Kidney epithelial cell (primary cell): ENCODE data around the gene CPNE2. TPM values are rescaled to one million over a fixed set of nuclear protein-coding genes. Genes with fewer than 3 reads are reported as not detected.

ENCODE experiments used
- DNase-seq: peaks from one replicate; pipeline ENCODE4 v3.0.0-alpha.2; 2010; ENCODE audit warnings: low read depth
- H3K27me3 ChIP-seq: 2 replicates; pipeline ENCODE4 v1.6.0; 2011; ENCODE audit warnings: low read length; ENCODE audit not compliant: control insufficient read depth, insufficient read depth
- H3K36me3 ChIP-seq: 2 replicates; pipeline ENCODE4 v1.5.1; 2011; ENCODE audit warnings: low read length; ENCODE audit not compliant: control insufficient read depth, insufficient read depth
- H3K4me3 ChIP-seq: 2 replicates; pipeline ENCODE4 v1.5.1; 2011; ENCODE audit warnings: low read depth, mild to moderate bottlenecking, control low read depth, low read length
- total RNA-seq: library from RNA; depleted of rRNA; stranded (reverse); fragments of >200 nt; gene quantifications from 2 replicates; pipeline ENCODE4 v1.2.3, GENCODE V29; 2015
- TF ChIP-seq, protein P1 (sequence below): IDR thresholded peaks from 2 replicates; pipeline ENCODE4 v1.5.1; 2011; ENCODE audit warnings: mild to moderate bottlenecking, moderate library complexity, low read length, control low read depth, inconsistent platforms; ENCODE audit not compliant: insufficient read depth, poor library complexity, severe bottlenecking

Gene CPNE2
- 23.4 and 24.3 TPM in 2 replicates for total RNA-seq

- DNase-seq: no peak
- Histone ChIP-seq H3K27me3 (no peaks in the 10 kb centered on the region), H3K36me3 (no peaks in the 10 kb centered on the region), H3K4me3 (peak within 1 kb of the TSS; percentile 75)
- TF ChIP-seq, protein P1, sequence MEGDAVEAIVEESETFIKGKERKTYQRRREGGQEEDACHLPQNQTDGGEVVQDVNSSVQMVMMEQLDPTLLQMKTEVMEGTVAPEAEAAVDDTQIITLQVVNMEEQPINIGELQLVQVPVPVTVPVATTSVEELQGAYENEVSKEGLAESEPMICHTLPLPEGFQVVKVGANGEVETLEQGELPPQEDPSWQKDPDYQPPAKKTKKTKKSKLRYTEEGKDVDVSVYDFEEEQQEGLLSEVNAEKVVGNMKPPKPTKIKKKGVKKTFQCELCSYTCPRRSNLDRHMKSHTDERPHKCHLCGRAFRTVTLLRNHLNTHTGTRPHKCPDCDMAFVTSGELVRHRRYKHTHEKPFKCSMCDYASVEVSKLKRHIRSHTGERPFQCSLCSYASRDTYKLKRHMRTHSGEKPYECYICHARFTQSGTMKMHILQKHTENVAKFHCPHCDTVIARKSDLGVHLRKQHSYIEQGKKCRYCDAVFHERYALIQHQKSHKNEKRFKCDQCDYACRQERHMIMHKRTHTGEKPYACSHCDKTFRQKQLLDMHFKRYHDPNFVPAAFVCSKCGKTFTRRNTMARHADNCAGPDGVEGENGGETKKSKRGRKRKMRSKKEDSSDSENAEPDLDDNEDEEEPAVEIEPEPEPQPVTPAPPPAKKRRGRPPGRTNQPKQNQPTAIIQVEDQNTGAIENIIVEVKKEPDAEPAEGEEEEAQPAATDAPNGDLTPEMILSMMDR: no peak
Observed at GRCh38 chr16:57091975-57092785, at the start of gene CPNE2. TSS of gene CPNE2 (plus strand) at chr16:57092583. CDS start at chr16:57110743, 18,160 bp downstream.

DNA sequence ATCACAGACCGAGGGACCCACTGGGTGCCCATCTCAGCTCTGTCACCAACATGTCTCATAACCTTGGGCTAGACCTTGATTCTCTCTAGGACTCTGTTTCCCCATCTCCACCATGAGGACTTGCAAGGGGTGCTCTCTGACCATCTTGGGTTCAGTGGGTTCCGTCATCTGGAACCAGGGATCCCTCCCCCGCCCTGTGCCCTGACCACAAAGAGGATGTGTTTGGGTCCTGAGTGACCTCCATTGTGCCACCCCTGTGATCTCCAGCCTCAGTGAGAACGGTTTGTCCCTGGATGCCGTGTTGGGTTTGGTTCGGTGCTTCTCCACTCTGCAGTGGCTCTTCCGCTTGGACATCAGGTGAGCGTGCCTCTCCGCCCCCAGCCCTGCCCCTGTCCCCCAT is 49.1 kb upstream of the CPNE2 start:
- H3K4me3 ChIP-seq: no peak overlapping the region
- TF ChIP-seq, protein P1: no peak
- DNase-seq: no peak
- no peaks in the 10 kb centered on the region for H3K27me3 ChIP-seq
- no peaks in the 10 kb centered on the region for H3K36me3 ChIP-seq

DNA sequence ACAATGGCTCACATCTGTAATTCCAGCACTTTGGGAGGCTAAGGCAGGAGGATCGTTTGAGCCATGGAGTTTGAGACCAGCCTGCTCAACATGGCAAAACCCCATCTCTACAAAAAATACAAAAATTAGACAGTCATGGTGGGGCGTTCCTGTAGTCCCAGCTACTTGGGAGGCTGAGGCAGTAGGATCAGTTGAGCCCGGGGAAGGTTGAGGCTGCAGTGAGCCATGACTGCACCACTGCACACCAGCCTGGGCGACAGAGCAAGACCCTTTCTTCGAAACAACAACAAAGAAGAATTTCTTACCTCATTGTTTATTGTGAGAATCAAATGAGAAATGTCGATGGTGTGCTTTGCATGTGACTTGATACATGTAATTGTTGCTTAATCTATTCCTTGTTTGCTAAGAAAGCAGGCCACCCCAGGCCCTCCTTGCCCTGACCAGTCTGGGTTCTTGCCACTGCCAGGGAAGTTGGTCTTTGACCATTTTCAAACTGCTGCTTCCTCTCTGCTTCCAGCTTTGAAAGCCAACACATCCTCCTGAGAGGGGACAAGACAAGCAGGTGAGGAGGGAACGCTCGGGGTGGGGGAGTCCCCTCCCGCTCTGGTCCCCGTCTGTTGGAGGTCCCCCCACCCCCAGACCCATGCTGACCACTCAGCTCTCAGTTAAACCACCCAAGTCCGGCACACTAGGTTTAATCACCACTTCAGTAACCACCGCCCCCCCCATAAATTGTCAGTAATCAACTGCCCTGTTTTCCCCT is 47.3 kb upstream of the CPNE2 start:
- TF ChIP-seq, protein P1: no peak
- no peaks in the 10 kb centered on the region for H3K36me3 ChIP-seq
- DNase-seq: no peak
- no peaks in the 10 kb centered on the region for H3K27me3 ChIP-seq
- H3K4me3 ChIP-seq: no peak overlapping the region

GRCh38 chr16:57045694-57046381 is 46.5 kb upstream of the CPNE2 start:
- TF ChIP-seq, protein P1: peak; percentile 87
- Histone ChIP-seq H3K36me3 (no peaks in the 10 kb centered on the region), H3K4me3 (no peak overlapping the region), H3K27me3 (no peaks in the 10 kb centered on the region)
- DNase-seq: no peak

- TF ChIP-seq, protein P1: no peak
- no peaks in the 10 kb centered on the region for H3K27me3 ChIP-seq
- no peak for DNase-seq
- H3K36me3 ChIP-seq: no peaks in the 10 kb centered on the region
- no peak overlapping the region for H3K4me3 ChIP-seq
Observed at GRCh38 chr16:57048095-57048494, 44.3 kb upstream of the CPNE2 start.
